HFFc6 (cell line): ENCODE data around the gene TPD52L1. TPM values are rescaled to one million over a fixed set of nuclear protein-coding genes. Genes with fewer than 3 reads are reported as not detected.
"Not testable (repeated sequence)": the region's sequence is repeated elsewhere in the genome, so short reads cannot be mapped to it uniquely, and the experiment has no call there.

ENCODE experiments used
- DNase-seq: peaks from one replicate; pipeline ENCODE4 v3.0.0-alpha.2; 2018
- H3K27ac Mint-ChIP-seq: 2 replicates; pipeline ENCODE4 v1.8.0; 2020; ENCODE audit warnings: mild to moderate bottlenecking, mixed read lengths
- H3K27me3 Mint-ChIP-seq: 2 replicates; pipeline ENCODE4 v1.8.0; 2021; ENCODE audit warnings: mild to moderate bottlenecking, moderate library complexity, mixed read lengths; ENCODE audit not compliant: insufficient read depth
- H3K36me3 Mint-ChIP-seq: 2 replicates; pipeline ENCODE4 v1.8.0; 2021; ENCODE audit warnings: low read depth, mixed read lengths
- H3K4me1 Mint-ChIP-seq: 2 replicates; pipeline ENCODE4 v1.8.0; 2020; ENCODE audit warnings: low read depth, mixed read lengths
- H3K4me3 Mint-ChIP-seq: 2 replicates; pipeline ENCODE4 v1.8.0; 2020; ENCODE audit warnings: mild to moderate bottlenecking, moderate library complexity, mixed read lengths
- H3K9me3 Mint-ChIP-seq: 2 replicates; pipeline ENCODE4 v1.8.0; 2020; ENCODE audit warnings: mild to moderate bottlenecking, mixed read lengths
- CTCF ChIP-seq: fragments of 200-600 bp; sonication (generic); IDR thresholded peaks from 2 replicates; pipeline ENCODE4 v1.5.0; 2021; ENCODE audit warnings: antibody characterized with exemption, mild to moderate bottlenecking
- total RNA-seq, 6 experiments: library from RNA; stranded (reverse); fragmentation: NEBNext Ultra II Directional; extraction: Animal tissue kit (Norgen Biotek cat#: 25700); gene quantifications; 2 replicates in 1 of 6; 3 replicates in 5 of 6; pipeline ENCODE4 v1.2.3, GENCODE V29; 2021

The TPD52L1 gene
- total RNA-seq, 6 experiments from 2014 or later = 11.0 to 36.8 (median 11.7) TPM

DNA sequence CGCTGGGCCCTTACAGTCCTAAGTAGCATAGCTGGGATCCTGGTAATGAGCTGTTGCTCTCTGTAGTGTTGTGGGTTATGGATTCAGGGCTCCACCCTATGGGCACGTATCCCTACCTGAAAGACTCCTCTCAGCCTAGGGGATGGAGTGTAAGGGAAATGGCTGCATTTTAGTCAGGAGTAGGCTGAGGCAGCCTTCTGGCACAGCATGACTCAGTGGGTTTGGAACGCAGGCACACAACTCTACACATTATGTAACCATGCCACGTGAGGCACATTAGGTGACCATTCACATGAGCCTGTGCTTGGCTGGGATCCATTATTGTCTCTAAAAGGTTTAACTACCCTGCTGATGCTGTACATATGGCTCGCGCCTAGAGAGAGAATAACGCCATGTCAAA lies 120.4 kb downstream of the TPD52L1 start:
- peaks cover 8% of the 10 kb centered on the region for H3K4me1 Mint-ChIP-seq
- H3K27ac Mint-ChIP-seq = no peak overlapping the region
- H3K9me3 Mint-ChIP-seq = no peaks in the 10 kb centered on the region
- peaks cover 9% of the 10 kb centered on the region; the same call in 1 of the 2 replicates for H3K36me3 Mint-ChIP-seq
- peaks cover 3% of the 10 kb centered on the region; the same call in 1 of the 2 replicates for H3K27me3 Mint-ChIP-seq
- no peak for TF ChIP-seq CTCF
- H3K4me3 Mint-ChIP-seq = no peak overlapping the region
- DNase-seq = no peak

DNA sequence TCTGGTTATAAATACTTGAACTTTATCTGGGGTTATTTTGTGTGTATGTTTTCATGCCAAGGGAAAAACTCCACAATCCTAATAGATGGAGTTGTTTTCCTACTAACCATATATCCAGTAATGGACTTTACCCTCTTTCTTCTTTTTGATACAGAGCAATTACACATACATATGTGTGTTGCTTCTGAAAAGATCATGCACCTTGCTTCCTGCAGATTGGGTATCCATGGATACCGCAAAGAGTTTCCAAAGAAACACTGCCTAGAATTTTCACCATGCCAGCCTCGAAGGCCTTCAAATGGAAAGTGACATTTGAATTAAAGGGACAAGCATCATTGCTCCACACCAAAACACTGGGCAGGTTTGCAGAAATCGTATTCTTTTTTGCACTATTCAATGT lies 121.4 kb downstream of the TPD52L1 start:
- H3K36me3 Mint-ChIP-seq = peaks cover 13% of the 10 kb centered on the region; the same call in 1 of the 2 replicates
- H3K9me3 Mint-ChIP-seq = no peaks in the 10 kb centered on the region
- H3K4me1 Mint-ChIP-seq = peaks cover 12% of the 10 kb centered on the region
- DNase-seq = no peak
- no peak overlapping the region for H3K4me3 Mint-ChIP-seq
- no peak for TF ChIP-seq CTCF
- no peak overlapping the region for H3K27ac Mint-ChIP-seq
- peaks cover 3% of the 10 kb centered on the region for H3K27me3 Mint-ChIP-seq

GRCh38 chr6:125275779-125276178 lies 122.2 kb downstream of the TPD52L1 start:
- DNase-seq = no peak
- Mint-ChIP-seq H3K27ac (no peak overlapping the region), H3K36me3 (peaks cover 15% of the 10 kb centered on the region), H3K4me1 (peaks cover 12% of the 10 kb centered on the region), H3K4me3 (no peak overlapping the region), H3K27me3 (peaks cover 3% of the 10 kb centered on the region), H3K9me3 (no peaks in the 10 kb centered on the region)
- no peak for TF ChIP-seq CTCF

GRCh38 chr6:125277838-125278237 lies 124.3 kb downstream of the TPD52L1 start:
- Mint-ChIP-seq H3K4me1 (peaks cover 12% of the 10 kb centered on the region), H3K4me3 (no peak overlapping the region), H3K9me3 (peaks cover 4% of the 10 kb centered on the region; the same call in 1 of the 2 replicates), H3K27ac (no peak overlapping the region), H3K27me3 (no peaks in the 10 kb centered on the region; the same call in 1 of the 2 replicates), H3K36me3 (peaks cover 31% of the 10 kb centered on the region)
- no peak for DNase-seq
- no peak for TF ChIP-seq CTCF

GRCh38 chr6:125279961-125280360 lies 126.4 kb downstream of the TPD52L1 start:
- peaks cover 7% of the 10 kb centered on the region; the same call in 1 of the 2 replicates for H3K9me3 Mint-ChIP-seq
- peaks cover 12% of the 10 kb centered on the region for H3K4me1 Mint-ChIP-seq
- H3K4me3 Mint-ChIP-seq = no peak overlapping the region
- no peak for TF ChIP-seq CTCF
- no peak for DNase-seq
- no peaks in the 10 kb centered on the region; the same call in 1 of the 2 replicates for H3K27me3 Mint-ChIP-seq
- no peak overlapping the region for H3K27ac Mint-ChIP-seq
- peaks cover 49% of the 10 kb centered on the region for H3K36me3 Mint-ChIP-seq

DNA sequence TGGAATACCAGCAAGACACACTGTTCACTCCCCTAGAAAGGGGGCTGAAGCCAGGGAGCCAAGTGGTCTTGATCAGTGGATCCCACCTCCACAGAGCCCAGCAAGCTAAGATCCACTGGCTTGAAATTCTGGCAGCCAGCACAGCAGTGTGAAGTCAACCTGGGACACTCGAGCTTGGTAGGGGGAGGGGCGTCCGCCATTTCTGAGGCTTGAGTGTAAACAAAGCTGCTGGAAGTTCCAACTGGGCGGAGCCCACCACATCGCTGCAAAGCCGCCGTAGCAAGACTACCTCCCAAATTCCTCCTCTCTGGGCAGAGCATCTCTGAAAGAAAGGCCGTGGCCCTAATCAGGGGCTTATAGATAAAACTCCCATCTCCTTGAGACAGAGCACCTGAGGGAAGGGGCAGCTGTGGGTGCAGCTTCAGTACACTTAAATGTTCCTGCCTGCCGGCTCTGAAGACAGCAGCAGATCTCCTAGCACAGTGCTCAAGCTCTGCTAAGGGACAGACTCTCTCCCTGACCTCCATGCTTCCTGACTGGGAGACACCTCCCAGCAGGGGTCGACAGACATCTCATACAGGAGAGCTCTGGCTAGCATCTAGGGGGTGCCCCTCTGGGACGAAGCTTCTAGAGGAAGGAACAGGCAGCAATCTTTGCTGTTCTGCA lies 126.9 kb downstream of the TPD52L1 start:
- H3K36me3 Mint-ChIP-seq = peaks cover 54% of the 10 kb centered on the region
- not testable (repeated sequence) for DNase-seq, H3K27ac Mint-ChIP-seq, H3K4me3 Mint-ChIP-seq, H3K27me3 Mint-ChIP-seq
- peaks cover 12% of the 10 kb centered on the region; the same call in 1 of the 2 replicates for H3K9me3 Mint-ChIP-seq
- peaks cover 12% of the 10 kb centered on the region for H3K4me1 Mint-ChIP-seq

DNA sequence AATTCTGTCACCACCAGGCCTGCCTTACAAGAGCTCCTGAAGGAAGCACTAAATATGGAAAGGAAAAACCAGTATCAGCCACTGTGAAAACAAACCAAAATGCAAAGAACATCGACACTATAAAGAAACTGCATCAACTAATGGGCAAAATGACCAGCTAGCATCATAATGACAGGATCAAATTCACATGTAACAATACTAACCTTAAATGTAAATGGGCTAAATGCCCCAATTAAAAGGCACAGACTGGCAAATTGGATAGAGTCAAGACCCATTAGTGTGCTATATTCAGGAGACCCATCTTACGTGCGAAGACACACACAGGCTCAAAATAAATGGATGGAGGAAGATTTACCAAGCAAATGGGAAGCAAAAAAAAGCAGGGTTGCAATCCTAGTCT lies 128.9 kb downstream of the TPD52L1 start:
- peaks cover 74% of the 10 kb centered on the region for H3K36me3 Mint-ChIP-seq
- not testable (repeated sequence) for DNase-seq, H3K27ac Mint-ChIP-seq, H3K27me3 Mint-ChIP-seq, H3K4me3 Mint-ChIP-seq
- peaks cover 17% of the 10 kb centered on the region for H3K9me3 Mint-ChIP-seq
- peaks cover 19% of the 10 kb centered on the region for H3K4me1 Mint-ChIP-seq
